DOHH2 (cell line): ENCODE data around the gene BPHL.

ENCODE experiments used
- EZH2phosphoT487 ChIP-seq: fragments of 200-600 bp; sonication (generic); IDR thresholded peaks from 2 replicates; pipeline ENCODE4 v1.6.1; 2017; ENCODE audit warnings: borderline replicate concordance, mild to moderate bottlenecking, antibody characterized with exemption, low read length, moderate library complexity, mixed read lengths
- TF ChIP-seq, protein P1 (sequence below): fragments of 200-600 bp; sonication (generic); IDR thresholded peaks from one replicate; pipeline ENCODE4 v1.5.1; 2014; ENCODE audit warnings: antibody characterized with exemption, mild to moderate bottlenecking, low read depth, low read length; ENCODE audit not compliant: poor library complexity, severe bottlenecking

DNA sequence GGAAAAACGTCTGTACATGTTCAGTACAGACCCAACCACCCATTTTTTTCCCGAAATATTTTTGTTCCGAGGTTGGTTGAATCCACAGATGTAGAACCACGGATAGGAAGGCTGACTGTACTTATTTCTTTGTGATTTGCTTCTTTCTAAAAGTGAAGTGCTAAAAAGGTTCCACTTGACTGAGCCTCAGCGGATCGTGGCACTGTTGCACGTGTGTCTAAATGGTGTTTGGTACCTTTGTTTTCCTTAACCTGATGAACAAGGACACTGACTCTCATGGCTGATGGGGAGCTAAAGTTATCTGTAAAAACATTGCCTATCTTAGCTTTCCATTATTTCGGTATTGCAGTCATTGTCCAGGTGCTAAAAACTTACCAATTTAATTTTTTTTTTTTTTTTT lies 6.2 kb downstream of the BPHL start:
- TF ChIP-seq, protein P1, sequence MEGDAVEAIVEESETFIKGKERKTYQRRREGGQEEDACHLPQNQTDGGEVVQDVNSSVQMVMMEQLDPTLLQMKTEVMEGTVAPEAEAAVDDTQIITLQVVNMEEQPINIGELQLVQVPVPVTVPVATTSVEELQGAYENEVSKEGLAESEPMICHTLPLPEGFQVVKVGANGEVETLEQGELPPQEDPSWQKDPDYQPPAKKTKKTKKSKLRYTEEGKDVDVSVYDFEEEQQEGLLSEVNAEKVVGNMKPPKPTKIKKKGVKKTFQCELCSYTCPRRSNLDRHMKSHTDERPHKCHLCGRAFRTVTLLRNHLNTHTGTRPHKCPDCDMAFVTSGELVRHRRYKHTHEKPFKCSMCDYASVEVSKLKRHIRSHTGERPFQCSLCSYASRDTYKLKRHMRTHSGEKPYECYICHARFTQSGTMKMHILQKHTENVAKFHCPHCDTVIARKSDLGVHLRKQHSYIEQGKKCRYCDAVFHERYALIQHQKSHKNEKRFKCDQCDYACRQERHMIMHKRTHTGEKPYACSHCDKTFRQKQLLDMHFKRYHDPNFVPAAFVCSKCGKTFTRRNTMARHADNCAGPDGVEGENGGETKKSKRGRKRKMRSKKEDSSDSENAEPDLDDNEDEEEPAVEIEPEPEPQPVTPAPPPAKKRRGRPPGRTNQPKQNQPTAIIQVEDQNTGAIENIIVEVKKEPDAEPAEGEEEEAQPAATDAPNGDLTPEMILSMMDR: no peak
- TF ChIP-seq EZH2phosphoT487: no peak
